AG04450 (cell line): ENCODE results near the gene AGXT. TPM values are rescaled to one million over a fixed set of nuclear protein-coding genes. Genes with fewer than 3 reads are reported as not detected.

Experiments used
- CTCF ChIA-PET: fragments of 300-600, 350-600 bp; formaldehyde crosslinking; extraction: SDS; loops from one replicate; lab custom pipeline; 2022; ENCODE audit warnings: antibody characterized with exemption, inconsistent platforms; lab: Charles Lee
- POLR2A ChIA-PET: fragments of 350-600 bp; formaldehyde crosslinking; extraction: SDS; loops from one replicate; lab custom pipeline; 2021; ENCODE audit warnings: antibody characterized with exemption, inconsistent platforms; lab: Yijun Ruan, JAX
- DNase-seq: peaks from one replicate; pipeline ENCODE4 v3.0.0-alpha.2; 2011; ENCODE audit warnings: low read depth, low spot score
- H3K27ac ChIP-seq: one replicate; pipeline ENCODE4 v1.5.1; 2012; ENCODE audit warnings: low read depth, low read length, control low read depth
- H3K27me3 ChIP-seq: one replicate; pipeline ENCODE4 v1.6.0; 2012; ENCODE audit warnings: low read length; ENCODE audit not compliant: control insufficient read depth, insufficient read depth
- H3K4me3 ChIP-seq: 2 replicates; pipeline ENCODE4 v1.5.1; 2011; ENCODE audit warnings: mild to moderate bottlenecking, low read depth, low read length, control low read depth
- H3K9me3 ChIP-seq: 2 replicates; pipeline ENCODE4 v1.5.1; 2012; ENCODE audit warnings: low read length; ENCODE audit not compliant: control insufficient read depth, insufficient read depth
- polyA plus RNA-seq: library from polyadenylated mRNA; depleted of rRNA; stranded (reverse); fragments of >200 nt; gene quantifications from 2 replicates; pipeline ENCODE4 v1.2.3, GENCODE V29; 2011
- TF ChIP-seq, protein P1 (sequence below): IDR thresholded peaks from 2 replicates; pipeline ENCODE4 v1.5.1; 2011; ENCODE audit warnings: low read depth, low read length, control low read depth, inconsistent platforms

The AGXT gene
- polyA plus RNA-seq, 1 experiment, result not detected

DNA sequence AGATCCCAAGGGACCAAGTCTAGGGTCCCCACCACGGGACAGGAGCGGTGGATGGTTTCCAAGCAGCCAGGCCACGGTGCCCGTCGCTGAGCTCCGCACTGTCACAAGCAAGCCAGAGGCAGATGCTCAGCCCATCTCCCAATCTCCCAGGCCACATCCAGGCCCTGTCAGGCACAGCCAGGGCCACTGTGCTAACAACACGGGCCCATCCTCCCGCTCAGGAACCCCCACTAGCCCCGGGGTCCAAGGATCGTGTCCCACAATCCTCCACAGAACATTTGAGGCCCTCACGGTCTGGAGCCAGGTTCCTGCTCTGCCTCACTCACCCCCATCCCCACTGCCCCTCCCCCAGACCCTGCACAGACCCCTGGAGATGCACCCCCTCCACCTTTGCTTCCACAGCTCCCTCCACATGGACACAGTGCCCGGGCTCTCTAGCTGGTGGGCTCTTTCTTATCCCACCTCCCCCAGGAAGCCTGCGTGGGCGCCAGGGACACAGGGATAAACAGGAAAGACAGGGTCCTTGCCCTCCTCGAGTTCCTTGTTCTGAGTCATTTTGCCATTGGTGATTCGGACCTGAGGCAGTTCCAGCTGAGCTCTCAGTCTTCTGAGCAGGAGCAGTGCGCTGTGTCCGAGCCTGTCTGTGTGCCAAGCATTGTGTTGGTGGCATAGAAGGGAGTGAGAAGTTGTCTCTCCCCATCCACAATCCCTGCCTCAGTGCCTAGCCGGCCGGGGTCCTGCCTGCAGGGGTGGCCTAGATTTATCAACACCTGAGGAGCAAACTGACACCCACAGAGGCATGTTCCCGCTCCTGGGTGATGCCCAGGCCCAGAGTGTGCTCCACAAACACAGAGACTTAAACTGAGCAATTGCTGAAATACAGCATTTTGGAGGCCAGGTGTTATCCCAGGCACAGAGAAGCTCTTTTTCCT, 44.5 kb downstream of the AGXT start:
- no peak overlapping the region for H3K27ac ChIP-seq
- no peak for DNase-seq
- TF ChIP-seq, protein P1, sequence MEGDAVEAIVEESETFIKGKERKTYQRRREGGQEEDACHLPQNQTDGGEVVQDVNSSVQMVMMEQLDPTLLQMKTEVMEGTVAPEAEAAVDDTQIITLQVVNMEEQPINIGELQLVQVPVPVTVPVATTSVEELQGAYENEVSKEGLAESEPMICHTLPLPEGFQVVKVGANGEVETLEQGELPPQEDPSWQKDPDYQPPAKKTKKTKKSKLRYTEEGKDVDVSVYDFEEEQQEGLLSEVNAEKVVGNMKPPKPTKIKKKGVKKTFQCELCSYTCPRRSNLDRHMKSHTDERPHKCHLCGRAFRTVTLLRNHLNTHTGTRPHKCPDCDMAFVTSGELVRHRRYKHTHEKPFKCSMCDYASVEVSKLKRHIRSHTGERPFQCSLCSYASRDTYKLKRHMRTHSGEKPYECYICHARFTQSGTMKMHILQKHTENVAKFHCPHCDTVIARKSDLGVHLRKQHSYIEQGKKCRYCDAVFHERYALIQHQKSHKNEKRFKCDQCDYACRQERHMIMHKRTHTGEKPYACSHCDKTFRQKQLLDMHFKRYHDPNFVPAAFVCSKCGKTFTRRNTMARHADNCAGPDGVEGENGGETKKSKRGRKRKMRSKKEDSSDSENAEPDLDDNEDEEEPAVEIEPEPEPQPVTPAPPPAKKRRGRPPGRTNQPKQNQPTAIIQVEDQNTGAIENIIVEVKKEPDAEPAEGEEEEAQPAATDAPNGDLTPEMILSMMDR, result no peak
- CTCF ChIA-PET, result interaction anchor here (0.5 to 2.8 kb wide), 7 partner anchors 13 to 429 kb away, joined by 3 to 12 read pairs (median 4); no protein-coding TSS in a partner anchor
- no peaks in the 10 kb centered on the region for H3K27me3 ChIP-seq
- no peak overlapping the region for H3K4me3 ChIP-seq
- POLR2A ChIA-PET, result no interaction called here
- no peaks in the 10 kb centered on the region; the same call in 1 of the 2 replicates for H3K9me3 ChIP-seq

DNA sequence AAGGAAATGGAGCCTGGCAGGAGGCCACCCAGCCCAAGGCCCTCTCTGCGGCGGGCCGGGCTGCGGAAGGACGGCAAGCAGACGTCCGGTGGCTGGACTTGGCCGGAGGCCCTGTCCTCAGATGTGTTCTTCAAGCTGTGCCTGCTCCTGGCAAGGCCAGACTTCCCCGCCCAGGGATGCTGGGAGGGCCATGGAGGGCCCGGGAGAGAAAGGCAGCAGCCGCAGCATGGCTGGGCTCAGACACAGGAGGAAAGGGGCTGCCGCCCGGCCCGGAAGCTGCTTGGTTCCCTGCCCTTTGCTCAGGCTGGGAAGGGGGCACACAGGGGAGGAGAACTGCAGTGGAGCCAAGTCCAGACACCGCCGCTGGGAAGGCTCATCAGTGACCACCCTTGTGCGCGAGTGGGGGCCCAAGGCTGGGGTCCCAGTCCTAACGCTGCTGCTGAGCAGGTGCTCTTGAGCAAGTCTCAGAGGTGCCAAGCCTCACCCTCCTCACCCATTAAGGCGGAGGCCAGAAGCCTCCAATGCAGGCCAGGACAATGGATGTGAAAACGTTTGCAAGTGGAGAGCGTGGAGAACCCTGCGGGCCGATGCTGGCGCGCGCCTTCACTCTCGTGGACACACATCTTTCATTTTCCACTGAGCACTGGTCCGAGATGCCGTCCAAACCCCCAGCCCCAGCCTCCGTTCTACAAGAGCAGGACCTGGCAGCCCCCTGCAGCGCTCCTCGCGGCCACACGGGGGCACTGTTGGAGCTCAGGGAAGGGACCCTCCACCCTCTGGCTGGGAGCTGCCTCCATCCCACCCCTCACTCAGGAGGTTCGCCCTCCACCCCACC, 45.4 kb downstream of the AGXT start:
- POLR2A ChIA-PET, result interaction anchor here (0.6 to 1.0 kb wide), 2 partner anchors 17 to 67 kb away, joined by 3 to 5 read pairs; no protein-coding TSS in a partner anchor
- DNase-seq, result no peak
- TF ChIP-seq, protein P1, result peak; percentile 91
- H3K9me3 ChIP-seq, result no peaks in the 10 kb centered on the region; the same call in 1 of the 2 replicates
- no peak overlapping the region for H3K4me3 ChIP-seq
- H3K27ac ChIP-seq, result no peak overlapping the region
- no peaks in the 10 kb centered on the region for H3K27me3 ChIP-seq
- CTCF ChIA-PET, result interaction anchor here (0.5 to 2.8 kb wide), 23 partner anchors 13 to 429 kb away, joined by 3 to 19 read pairs (median 4); partner anchors contain the start of genes MTERF4 and SNED1

DNA sequence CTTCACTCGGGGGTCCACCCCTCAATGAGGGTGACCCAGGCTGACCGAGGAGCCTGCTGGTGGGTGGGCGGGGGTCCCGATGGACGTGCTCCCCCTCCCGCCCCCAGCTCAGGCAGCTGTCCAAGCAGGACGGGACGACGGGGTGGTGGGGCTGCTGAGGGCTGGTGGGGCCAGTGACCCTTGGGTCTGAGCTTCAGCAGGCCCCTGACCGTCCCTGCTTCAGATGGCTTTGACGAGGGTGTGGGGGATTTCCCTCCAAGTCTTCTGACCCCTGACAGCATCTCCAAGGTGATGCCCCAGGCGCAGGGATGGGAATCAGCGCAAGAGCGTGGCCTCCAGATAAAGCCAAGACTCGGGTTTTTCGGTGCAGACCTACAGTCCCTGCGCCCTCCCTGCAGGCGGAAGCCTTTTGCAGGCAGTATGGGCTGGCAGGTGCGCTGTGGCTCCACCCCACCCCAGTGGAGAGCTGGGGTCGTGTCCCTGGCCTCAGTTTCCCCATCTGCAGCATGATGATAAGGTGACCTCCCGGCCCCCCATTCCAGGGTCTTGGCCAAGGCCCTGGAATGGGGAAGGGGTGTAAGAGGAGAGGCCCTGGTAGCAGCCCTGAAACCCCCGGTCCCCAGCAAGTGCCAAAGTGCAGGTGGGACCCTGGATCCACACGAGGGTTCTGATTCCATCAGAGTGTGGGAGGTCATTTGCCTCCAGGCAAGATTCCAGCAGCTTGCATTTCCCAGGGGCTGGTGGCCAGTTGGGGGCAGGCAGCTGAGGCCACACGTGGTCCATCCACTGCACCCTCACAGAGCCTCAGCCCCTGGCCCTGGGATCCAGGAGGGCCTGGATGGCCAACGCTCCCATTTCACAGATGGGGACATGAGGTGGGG, 46.3 kb downstream of the AGXT start:
- Histone ChIP-seq H3K27me3 (no peaks in the 10 kb centered on the region), H3K27ac (no peak overlapping the region), H3K9me3 (no peaks in the 10 kb centered on the region; the same call in 1 of the 2 replicates), H3K4me3 (no peak overlapping the region)
- TF ChIP-seq, protein P1, result no peak
- ChIA-PET CTCF (interaction anchor here (0.6 to 2.8 kb wide), 20 partner anchors 12 to 352 kb away, joined by 3 to 19 read pairs (median 4); partner anchors contain the start of genes MTERF4 and SNED1), POLR2A (interaction anchor here (0.6 to 1.0 kb wide), 3 partner anchors 17 to 174 kb away, joined by 3 to 5 read pairs (median 3); no protein-coding TSS in a partner anchor)
- no peak for DNase-seq

DNA sequence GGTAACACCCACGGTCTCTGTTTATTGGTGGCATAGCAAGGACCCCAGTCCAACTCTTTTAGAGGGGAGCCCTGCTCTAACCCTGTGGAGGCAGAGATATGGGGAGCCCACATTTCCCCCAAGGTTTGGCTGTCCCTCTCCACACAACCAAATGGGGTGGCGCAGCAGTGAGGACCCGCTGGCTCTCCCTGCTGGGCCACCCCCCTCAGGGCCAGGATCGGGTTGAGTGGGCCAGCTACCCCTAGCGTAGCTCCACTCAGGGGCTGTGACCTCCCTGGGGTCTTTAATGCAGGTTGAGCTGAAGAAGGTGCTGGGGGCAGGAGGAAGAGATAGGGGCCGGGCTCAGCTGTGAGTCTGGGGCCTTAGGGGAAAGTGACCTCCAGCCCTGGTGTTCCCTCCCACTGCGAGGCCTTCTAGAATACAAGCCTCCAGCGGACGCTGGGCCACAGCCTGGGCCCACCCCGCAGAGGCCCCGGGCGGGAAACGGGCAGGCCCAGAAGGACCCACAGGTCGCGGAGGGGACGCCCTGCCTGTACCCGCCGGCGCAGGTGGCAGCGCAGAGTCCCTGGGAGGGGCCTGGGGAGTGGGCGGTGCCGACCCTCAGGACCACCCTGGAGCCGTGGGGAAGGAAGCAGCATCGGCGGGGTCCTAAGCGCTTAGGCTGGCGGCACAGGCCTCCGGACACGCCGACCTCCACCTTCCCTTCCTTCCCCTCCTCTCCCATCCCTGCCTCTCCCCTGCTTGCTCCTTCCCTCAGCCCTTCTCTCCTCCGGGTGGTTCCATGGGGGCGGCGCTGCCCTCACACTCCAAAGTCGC, 47.1 kb downstream of the AGXT start:
- H3K27me3 ChIP-seq, result no peaks in the 10 kb centered on the region
- H3K9me3 ChIP-seq, result no peaks in the 10 kb centered on the region; the same call in 1 of the 2 replicates
- CTCF ChIA-PET, result interaction anchor here (1.1 to 2.3 kb wide), 8 partner anchors 11 to 187 kb away, joined by 3 to 19 read pairs (median 4); partner anchors contain the start of gene MTERF4
- TF ChIP-seq, protein P1, result no peak
- H3K4me3 ChIP-seq, result no peak overlapping the region
- no peak for DNase-seq
- POLR2A ChIA-PET, result interaction anchor here (0.7 to 1.2 kb wide), 2 partner anchors 83 to 173 kb away, joined by 3 to 4 read pairs; partner anchors contain the start of gene SNED1
- H3K27ac ChIP-seq, result no peak overlapping the region
